Thoracic aorta (tissue), 2 donors: Measurements from ENCODE around the gene SDHAF2. TPM values are rescaled to one million over a fixed set of nuclear protein-coding genes. Genes with fewer than 3 reads are reported as not detected.

ENCODE experiments used
- ATAC-seq: fragments of 150-250 bp; one replicate; pipeline ENCODE4 v1.8.0; 2017; ENCODE audit warnings: low read depth; ENCODE audit not compliant: insufficient number of reproducible peaks, low FRiP score
- DNase-seq: peaks from one replicate; pipeline ENCODE4 v3.0.0-alpha.2; 2020; ENCODE audit warnings: low spot score
- H3K27ac ChIP-seq, 2 donors: fragments of 200-600 bp; sonication (generic); 1 replicate in 1 of 2; 2 replicates in 1 of 2; pipeline ENCODE4 v1.5.1; 2016; ENCODE audit warnings: mild to moderate bottlenecking in 2 of 2, moderate library complexity in 2 of 2
- H3K27me3 ChIP-seq: fragments of 200-600 bp; sonication (generic); replicated peaks from 2 replicates; pipeline ENCODE4 v1.6.0; 2016; ENCODE audit warnings: mild to moderate bottlenecking; ENCODE audit not compliant: insufficient read depth
- H3K36me3 ChIP-seq: fragments of 200-600 bp; sonication (generic); one replicate; pipeline ENCODE4 v1.5.1; 2016
- H3K4me1 ChIP-seq, 2 donors: fragments of 200-600 bp; sonication (generic); 1 replicate in 1 of 2; 2 replicates in 1 of 2; pipeline versions ENCODE4 v1.5.1 to v1.6.0; 2016; ENCODE audit warnings: low read depth in 2 of 2, mild to moderate bottlenecking in 1 of 2; ENCODE audit not compliant: control insufficient read depth in 1 of 2
- H3K4me3 ChIP-seq: fragments of 200-600 bp; sonication (generic); 2 replicates; pipeline ENCODE4 v1.5.1; 2016; ENCODE audit warnings: mild to moderate bottlenecking
- H3K9me3 ChIP-seq: fragments of 200-600 bp; sonication (generic); 2 replicates; pipeline ENCODE4 v1.5.1; 2016
- total RNA-seq, 2 donors: library from RNA; depleted of rRNA; stranded (reverse); fragments of >200 nt; gene quantifications; one replicate each; pipeline versions ENCODE4 v1.1.0 to v1.2.3, GENCODE V29; 2016
- TF ChIP-seq, protein P1 (sequence below): fragments of 200-600 bp; sonication (generic); IDR thresholded peaks from one replicate; pipeline ENCODE4 v1.5.1; 2019; ENCODE audit warnings: antibody characterized with exemption

SDHAF2 gene
- total RNA-seq, 2 donors from 2014 or later, result 43.2 to 52.6 TPM

DNA sequence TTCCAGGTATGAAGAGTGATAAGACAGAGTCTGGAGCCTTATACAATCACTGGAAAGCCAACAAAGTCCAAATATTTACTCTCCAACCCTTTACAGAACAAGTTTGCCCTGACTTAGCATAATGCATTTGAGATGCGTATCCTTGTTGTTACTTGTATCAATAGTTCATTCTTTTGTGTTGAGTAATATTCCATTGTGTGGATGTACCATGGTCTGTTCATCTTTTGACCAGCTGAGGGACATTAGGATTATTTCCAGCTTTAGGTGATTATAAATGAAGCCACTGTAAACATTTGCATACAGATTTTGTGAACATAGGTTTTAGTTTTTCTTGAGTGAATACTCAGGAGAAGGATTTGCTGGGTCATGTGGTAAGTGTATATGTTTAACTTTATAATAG lies 9.7 kb downstream of the SDHAF2 start:
- TF ChIP-seq, protein P1, sequence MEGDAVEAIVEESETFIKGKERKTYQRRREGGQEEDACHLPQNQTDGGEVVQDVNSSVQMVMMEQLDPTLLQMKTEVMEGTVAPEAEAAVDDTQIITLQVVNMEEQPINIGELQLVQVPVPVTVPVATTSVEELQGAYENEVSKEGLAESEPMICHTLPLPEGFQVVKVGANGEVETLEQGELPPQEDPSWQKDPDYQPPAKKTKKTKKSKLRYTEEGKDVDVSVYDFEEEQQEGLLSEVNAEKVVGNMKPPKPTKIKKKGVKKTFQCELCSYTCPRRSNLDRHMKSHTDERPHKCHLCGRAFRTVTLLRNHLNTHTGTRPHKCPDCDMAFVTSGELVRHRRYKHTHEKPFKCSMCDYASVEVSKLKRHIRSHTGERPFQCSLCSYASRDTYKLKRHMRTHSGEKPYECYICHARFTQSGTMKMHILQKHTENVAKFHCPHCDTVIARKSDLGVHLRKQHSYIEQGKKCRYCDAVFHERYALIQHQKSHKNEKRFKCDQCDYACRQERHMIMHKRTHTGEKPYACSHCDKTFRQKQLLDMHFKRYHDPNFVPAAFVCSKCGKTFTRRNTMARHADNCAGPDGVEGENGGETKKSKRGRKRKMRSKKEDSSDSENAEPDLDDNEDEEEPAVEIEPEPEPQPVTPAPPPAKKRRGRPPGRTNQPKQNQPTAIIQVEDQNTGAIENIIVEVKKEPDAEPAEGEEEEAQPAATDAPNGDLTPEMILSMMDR, result no peak
- Histone ChIP-seq H3K4me3 (no peak overlapping the region), H3K27ac (no peak overlapping the region), H3K4me1 (peaks cover 0 to 14% of the 10 kb centered on the region in 2 donors), H3K27me3 (no peaks in the 10 kb centered on the region), H3K9me3 (no peaks in the 10 kb centered on the region), H3K36me3 (peaks cover 39% of the 10 kb centered on the region)
- no peak for ATAC-seq
- no peak for DNase-seq

- Histone ChIP-seq H3K4me3 (no peak overlapping the region), H3K27ac (no peak overlapping the region), H3K27me3 (no peaks in the 10 kb centered on the region), H3K4me1 (peaks cover 15 to 22% of the 10 kb centered on the region in 2 donors), H3K36me3 (peaks cover 42% of the 10 kb centered on the region), H3K9me3 (no peaks in the 10 kb centered on the region)
- TF ChIP-seq, protein P1, result no peak
- no peak for ATAC-seq
- no peak for DNase-seq
Measured at GRCh38 chr11:61442616-61443015, 12.7 kb downstream of the SDHAF2 start.

DNA sequence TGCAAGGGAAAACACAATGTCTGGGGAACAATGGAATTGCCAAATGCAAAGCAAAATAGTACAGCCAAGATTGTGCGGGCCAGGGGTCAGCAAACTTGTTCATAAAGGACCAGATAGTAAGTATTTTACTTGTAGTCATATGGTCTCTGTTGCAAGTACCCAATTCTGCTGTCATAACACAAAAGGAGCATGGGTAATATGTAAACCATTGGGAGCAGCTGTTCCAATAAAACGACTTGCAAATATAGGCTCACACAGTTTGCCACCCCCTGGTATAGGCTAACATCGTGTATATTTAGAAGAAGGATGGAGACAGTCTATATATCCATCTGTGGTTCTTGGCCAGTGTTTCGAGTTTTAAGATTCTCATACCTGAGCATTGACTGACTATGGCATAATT lies 15.6 kb downstream of the SDHAF2 start:
- no peaks in the 10 kb centered on the region for H3K27me3 ChIP-seq
- no peaks in the 10 kb centered on the region for H3K9me3 ChIP-seq
- TF ChIP-seq, protein P1, result no peak
- no peak overlapping the region for H3K4me3 ChIP-seq
- peaks cover 15 to 22% of the 10 kb centered on the region in 2 donors for H3K4me1 ChIP-seq
- peaks cover 19% of the 10 kb centered on the region for H3K36me3 ChIP-seq
- DNase-seq, result no peak
- peak overlapping the region in 1 of 2 donors; percentile 68 for H3K27ac ChIP-seq
- ATAC-seq, result no peak

GRCh38 chr11:61446211-61446651 lies 16.3 kb downstream of the SDHAF2 start:
- DNase-seq, result peak; percentile 79
- Histone ChIP-seq H3K27me3 (no peaks in the 10 kb centered on the region), H3K9me3 (no peaks in the 10 kb centered on the region), H3K27ac (peak overlapping the region; percentile 36 to 68), H3K4me3 (no peak overlapping the region), H3K36me3 (peaks cover 15% of the 10 kb centered on the region), H3K4me1 (peaks cover 15 to 22% of the 10 kb centered on the region in 2 donors)
- peak; percentile 86 for ATAC-seq
- TF ChIP-seq, protein P1, result peak; percentile 77

GRCh38 chr11:61447601-61448551 lies 18.0 kb downstream of the SDHAF2 start:
- ATAC-seq (no peak), DNase-seq (no peak)
- Histone ChIP-seq H3K9me3 (no peaks in the 10 kb centered on the region), H3K4me3 (no peak overlapping the region), H3K4me1 (peaks cover 15 to 22% of the 10 kb centered on the region in 2 donors), H3K36me3 (peaks cover 15% of the 10 kb centered on the region), H3K27me3 (no peaks in the 10 kb centered on the region), H3K27ac (no peak overlapping the region)
- TF ChIP-seq, protein P1, result no peak
